Thyroid gland (tissue), 4 donors: ENCODE data around the gene NUPR1.
A peak's percentile ranks its signal among the peaks of the same experiment; 100 is the strongest.

ENCODE experiments used
- CTCF ChIP-seq, 6 experiments: fragments of 200-600 bp in 3 of 6; fragments of 450-650 bp in 3 of 6; sonication (generic) in 3 of 6; IDR thresholded peaks; one replicate each; pipeline ENCODE4 v1.5.1; 2016 to 2019; ENCODE audit warnings: antibody characterized with exemption in 6 of 6, mild to moderate bottlenecking in 2 of 6, inconsistent platforms in 1 of 6, moderate library complexity in 1 of 6
- POLR2A ChIP-seq, 2 donors: fragments of 450-650 bp; IDR thresholded peaks; one replicate each; pipeline ENCODE4 v1.6.1; 2017; ENCODE audit warnings: antibody characterized with exemption in 2 of 2, mild to moderate bottlenecking in 2 of 2, moderate library complexity in 1 of 2

DNA sequence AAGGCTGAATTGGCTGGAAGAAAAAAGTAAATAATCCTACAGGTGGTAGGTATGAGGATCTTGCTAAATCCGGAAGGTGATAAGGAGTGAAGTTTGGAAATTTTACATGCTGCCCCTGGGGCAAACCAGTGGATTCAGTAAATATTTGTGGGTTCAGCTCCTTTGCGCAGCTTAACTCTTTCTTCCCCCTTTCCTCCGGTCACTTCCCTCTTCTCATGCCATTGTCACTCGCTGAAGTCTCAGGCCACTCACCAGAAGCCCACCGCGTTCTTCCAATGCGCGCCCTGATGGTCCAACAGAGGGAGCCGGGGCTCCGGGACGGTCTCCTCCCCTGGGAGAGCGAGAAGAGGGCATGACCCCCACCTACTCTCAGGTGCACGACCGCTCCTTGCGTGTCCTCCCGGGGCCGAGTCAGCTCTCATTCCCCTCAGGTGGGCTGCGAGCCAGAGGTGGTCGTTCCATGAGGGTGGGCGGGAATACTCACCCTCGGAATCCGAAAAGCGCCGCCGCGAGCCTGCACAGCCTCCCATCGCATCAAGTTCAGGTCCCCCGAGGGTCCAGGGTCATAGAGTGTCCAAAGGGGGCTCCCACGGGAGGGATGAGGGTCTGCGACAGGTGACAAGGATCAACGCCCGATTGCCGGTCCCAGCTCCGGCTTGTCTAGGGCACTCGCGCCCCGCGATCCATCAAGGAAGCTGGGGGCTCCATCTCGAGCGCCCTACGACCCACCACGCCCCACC, 47.4 kb downstream of the NUPR1 start:
- TF ChIP-seq POLR2A (IDR thresholded peaks at IDR 0.05), result no peak
- peak in 4 of 6 experiments; percentile 26 to 60 (median 42) for TF ChIP-seq CTCF (IDR thresholded peaks at IDR 0.05)
